IMR-90 (cell line): ENCODE data around the gene HMGXB3. TPM values are rescaled to one million over a fixed set of nuclear protein-coding genes. Genes with fewer than 3 reads are reported as not detected.

Experiments
- ATAC-seq: fragments of 200-7000 bp; cut with Tn5 transposase; 2 replicates; pipeline ENCODE4 v1.9.1; 2020; ENCODE audit warnings: low read depth, mild to moderate bottlenecking, moderate library complexity
- BruUV-seq: library from RNA; stranded (reverse); fragments of 400-500 nt; replicated peaks from 2 replicates; lab custom pipeline; 2021; lab: Mats Ljungman, UMichigan
- CTCF ChIA-PET: fragments of 300-600 bp; formaldehyde crosslinking; extraction: SDS; loops from one replicate; lab custom pipeline; 2021; ENCODE audit warnings: antibody characterized with exemption; lab: Yijun Ruan, JAX
- POLR2A ChIA-PET: fragments of 300-600 bp; sonication (Branson Sonifier 250); formaldehyde crosslinking; loops from one replicate; lab custom pipeline; 2022; ENCODE audit warnings: antibody characterized with exemption; ENCODE audit not compliant: unreplicated experiment; lab: Charles Lee
- DNase-seq: peaks from one replicate; pipeline ENCODE4 v3.0.0; 2013
- H2AFZ ChIP-seq: replicated peaks from 2 replicates; pipeline ENCODE3; 2013; ENCODE audit warnings: low read length, mild to moderate bottlenecking; ENCODE audit not compliant: poor library complexity
- H2AK5ac ChIP-seq: 2 replicates; pipeline ENCODE4 v1.6.1; 2013; ENCODE audit warnings: low read depth, low read length, inconsistent platforms
- H2AK9ac ChIP-seq: replicated peaks from 2 replicates; pipeline ENCODE3; 2013; ENCODE audit warnings: mild to moderate bottlenecking, low read depth, low read length, moderate library complexity; ENCODE audit not compliant: poor library complexity
- H2BK120ac ChIP-seq: 2 replicates; pipeline ENCODE4 v1.6.1; 2013; ENCODE audit warnings: low read depth, low read length, inconsistent platforms
- H2BK15ac ChIP-seq: 3 replicates; pipeline ENCODE4 v1.6.1; 2013; ENCODE audit warnings: low read depth, low read length, inconsistent platforms
- H2BK20ac ChIP-seq: 2 replicates; pipeline ENCODE4 v1.6.1; 2013; ENCODE audit warnings: low read depth, mild to moderate bottlenecking, inconsistent platforms, low read length, moderate library complexity
- H2BK5ac ChIP-seq: 2 replicates; pipeline ENCODE4 v1.6.1; 2013; ENCODE audit warnings: mild to moderate bottlenecking, low read depth, low read length, inconsistent platforms; ENCODE audit not compliant: poor library complexity, severe bottlenecking
- H3K14ac ChIP-seq: replicated peaks from 2 replicates; pipeline ENCODE4 v1.6.1; 2013; ENCODE audit warnings: low read depth, low read length, inconsistent platforms
- H3K18ac ChIP-seq: 2 replicates; pipeline ENCODE4 v1.6.1; 2013; ENCODE audit warnings: low read depth, low read length, control low read depth
- H3K23ac ChIP-seq: 2 replicates; pipeline ENCODE4 v1.6.1; 2013; ENCODE audit warnings: low read depth, low read length, inconsistent platforms
- H3K27ac ChIP-seq: 2 replicates; pipeline ENCODE4 v1.5.1; 2013; ENCODE audit warnings: mild to moderate bottlenecking, control low read depth, low read length; ENCODE audit not compliant: insufficient read depth
- H3K27me3 ChIP-seq: 2 replicates; pipeline ENCODE4 v1.6.1; 2013; ENCODE audit warnings: low read length; ENCODE audit not compliant: control insufficient read depth, insufficient read depth
- H3K36me3 ChIP-seq: 2 replicates; pipeline ENCODE4 v1.6.1; 2013; ENCODE audit warnings: low read length, mixed read lengths; ENCODE audit not compliant: control insufficient read depth, insufficient read depth
- H3K4ac ChIP-seq: 2 replicates; pipeline ENCODE4 v1.6.1; 2013; ENCODE audit warnings: low read depth, low read length, inconsistent platforms
- H3K4me1 ChIP-seq: 2 replicates; pipeline ENCODE4 v1.6.1; 2013; ENCODE audit warnings: low read length, mixed read lengths; ENCODE audit not compliant: control insufficient read depth, insufficient read depth
- H3K4me2 ChIP-seq: 2 replicates; pipeline ENCODE4 v1.6.1; 2013; ENCODE audit warnings: low read depth, mild to moderate bottlenecking, control low read depth, low read length, moderate library complexity
- H3K4me3 ChIP-seq: 2 replicates; pipeline ENCODE4 v1.5.1; 2013; ENCODE audit warnings: low read depth, mild to moderate bottlenecking, control low read depth, low read length, moderate library complexity; ENCODE audit not compliant: insufficient read depth
- H3K56ac ChIP-seq: 2 replicates; pipeline ENCODE4 v1.6.1; 2013; ENCODE audit warnings: low read length, inconsistent platforms; ENCODE audit not compliant: insufficient read depth; ENCODE audit errors: extremely low read depth
- H3K79me1 ChIP-seq, 2 experiments: 2 replicates each; pipeline ENCODE4 v1.6.1; 2013; ENCODE audit warnings: low read length in 2 of 2, inconsistent platforms in 1 of 2, low read depth in 1 of 2
- H3K9ac ChIP-seq: 2 replicates; pipeline ENCODE4 v1.6.1; 2013; ENCODE audit warnings: low read depth, low read length, control low read depth
- H3K9me1 ChIP-seq: 2 replicates; pipeline ENCODE4 v1.6.1; 2013; ENCODE audit warnings: low read length, inconsistent platforms; ENCODE audit not compliant: insufficient read depth
- H3K9me3 ChIP-seq: 2 replicates; pipeline ENCODE4 v1.6.1; 2013; ENCODE audit warnings: low read length; ENCODE audit not compliant: control insufficient read depth, insufficient read depth
- H4K20me1 ChIP-seq: 2 replicates; pipeline ENCODE4 v1.6.1; 2013; ENCODE audit warnings: low read length, inconsistent platforms; ENCODE audit not compliant: insufficient read depth
- H4K5ac ChIP-seq: 2 replicates; pipeline ENCODE4 v1.6.1; 2013; ENCODE audit warnings: mild to moderate bottlenecking, low read depth, low read length, control low read depth
- H4K8ac ChIP-seq, 2 experiments: 2 replicates each; pipeline ENCODE4 v1.6.1; 2013; ENCODE audit warnings: low read depth in 2 of 2, low read length in 2 of 2, control low read depth in 1 of 2, inconsistent platforms in 1 of 2
- H4K91ac ChIP-seq: 2 replicates; pipeline ENCODE4 v1.6.1; 2013; ENCODE audit warnings: low read depth, low read length, inconsistent platforms; ENCODE audit not compliant: insufficient read depth
- BHLHE40 ChIP-seq: fragments of 150-350 bp; IDR thresholded peaks from 2 replicates; pipeline ENCODE4 v1.6.1; 2016; ENCODE audit warnings: mild to moderate bottlenecking, low read depth, low read length
- CEBPB ChIP-seq: IDR thresholded peaks from 2 replicates; pipeline ENCODE4 v1.6.1; 2012; ENCODE audit warnings: low read depth, low read length, improper control_type of control experiment
- FOS ChIP-seq: fragments of 150-350 bp; IDR thresholded peaks from 2 replicates; pipeline ENCODE4 v1.6.1; 2016; ENCODE audit warnings: low read depth, low read length
- MAFK ChIP-seq: IDR thresholded peaks from 2 replicates; pipeline ENCODE4 v1.6.1; 2012; ENCODE audit warnings: low read depth, low read length, improper control_type of control experiment
- MAZ ChIP-seq: IDR thresholded peaks from 2 replicates; pipeline ENCODE4 v1.6.1; 2012; ENCODE audit warnings: low read depth, mild to moderate bottlenecking, low read length, improper control_type of control experiment, moderate library complexity, borderline replicate concordance
- MXI1 ChIP-seq: IDR thresholded peaks from 2 replicates; pipeline ENCODE4 v1.6.1; 2012; ENCODE audit warnings: low read depth, mild to moderate bottlenecking, low read length, moderate library complexity, borderline replicate concordance
- NFE2L2 ChIP-seq: fragments of 150-350 bp; IDR thresholded peaks from 2 replicates; pipeline ENCODE4 v1.6.1; 2016; ENCODE audit warnings: low read depth, mild to moderate bottlenecking, low read length
- POLR2A ChIP-seq: IDR thresholded peaks from 2 replicates; pipeline ENCODE4 v1.6.1; 2012; ENCODE audit warnings: mild to moderate bottlenecking, low read depth, low read length
- RAD21 ChIP-seq: IDR thresholded peaks from 2 replicates; pipeline ENCODE4 v1.6.1; 2012; ENCODE audit warnings: low read length, improper control_type of control experiment
- RFX5 ChIP-seq: IDR thresholded peaks from 2 replicates; pipeline ENCODE4 v1.8.0; 2012; ENCODE audit warnings: low read depth, mild to moderate bottlenecking, low read length, moderate library complexity
- SMC3 ChIP-seq: fragments of 150-350 bp; IDR thresholded peaks from 2 replicates; pipeline ENCODE4 v1.6.1; 2016; ENCODE audit warnings: low read depth, mild to moderate bottlenecking, antibody characterized with exemption, low read length, moderate library complexity
- WGBS, 2 experiments: methylation state at CpG; one replicate each; pipeline versions ENCODE4 v1.1.5 to v1.1.7; 2013; ENCODE audit warnings: missing lambda C conversion rate in 2 of 2; ENCODE audit not compliant: insufficient read length in 1 of 2; ENCODE audit errors: extremely low coverage in 2 of 2; 5-methylcytosine and 5-hydroxymethylcytosine counted together
- dilution Hi-C: fragments of 300-500 bp; cut with HindIII; formaldehyde crosslinking; loops from one replicate; pipeline ENCODE4 v1.14.3; 2018; ENCODE audit warnings: low sequenced_read_pairs; ENCODE audit not compliant: unreplicated experiment
- in situ Hi-C: fragments of 300-500 bp; cut with MboI; formaldehyde crosslinking; loops from 3 replicates; pipeline ENCODE4 v1.14.3; 2019; ENCODE audit warnings: low sequenced_read_pairs, inconsistent platforms, mixed read lengths
- intact Hi-C: fragments of 100-400 bp; cut with micrococcal nuclease; formaldehyde crosslinking; loops from 2 replicates; pipeline ENCODE4 v1.10.0; 2022
- polyA plus RNA-seq, 3 experiments: library from polyadenylated mRNA; depleted of rRNA; stranded (reverse); fragments of >200 nt; gene quantifications; 2 replicates each; pipeline ENCODE4 v1.2.3, GENCODE V29; 2012; ENCODE audit warnings: low replicate concordance in 1 of 3
- total RNA-seq: library from RNA; depleted of rRNA; stranded (reverse); fragments of >200 nt; gene quantifications from 2 replicates; pipeline ENCODE4 v1.2.3, GENCODE V29; 2012
- TF ChIP-seq, protein P1 (sequence below): fragments of 150-350 bp; IDR thresholded peaks from 2 replicates; pipeline ENCODE4 v1.6.1; 2017; ENCODE audit warnings: mild to moderate bottlenecking, antibody characterized with exemption, low read length, low read depth
- TF ChIP-seq, protein P2 (sequence below): conservative IDR thresholded peaks from 2 replicates; pipeline ENCODE4 v1.5.1; 2012; ENCODE audit warnings: mild to moderate bottlenecking, low read depth, low read length, improper control_type of control experiment

The HMGXB3 gene
- total and polyA plus RNA-seq, 2 of the 4 experiments (the other 2 are of a cell fraction): 27.6 to 30.6 TPM

DNA sequence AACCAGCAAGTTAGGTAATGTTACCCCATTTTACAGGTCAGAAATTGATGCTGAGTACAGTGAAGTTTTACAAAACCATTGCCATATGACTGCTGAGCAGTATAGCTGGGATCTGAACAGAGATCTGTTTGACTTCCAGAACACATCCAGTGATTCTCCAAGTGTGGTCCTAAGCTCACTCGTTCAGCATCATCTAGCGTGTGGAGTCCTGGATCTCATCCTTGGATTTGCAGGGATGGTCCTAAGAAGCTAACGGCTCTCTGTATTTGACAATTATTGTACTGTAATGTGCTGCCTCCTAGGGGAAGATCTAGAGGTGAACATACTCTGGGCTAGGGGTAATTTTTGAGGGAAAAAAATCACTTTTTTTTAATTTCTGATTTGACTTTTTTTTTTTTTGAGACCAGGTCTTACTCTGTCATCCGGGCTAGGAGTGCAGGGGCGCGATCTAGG is 38.6 kb upstream of the HMGXB3 start:
- CTCF ChIA-PET: interaction anchor here (0.6 to 2.7 kb wide), 15 partner anchors 9 to 131 kb away, joined by 3 to 23 read pairs (median 4); partner anchors contain the start of gene PDE6A
- intact Hi-C loops: loop anchor here (1.0 to 5.0 kb wide), 4 partner anchors 28 to 326 kb away; no protein-coding TSS in a partner anchor
- Histone ChIP-seq H3K14ac (no peak overlapping the region), H2BK15ac (no peak overlapping the region), H3K9me1 (peaks cover 7% of the 10 kb centered on the region), H4K5ac (no peak overlapping the region), H3K27ac (no peak overlapping the region), H3K23ac (peak overlapping the region; percentile 60), H4K8ac (no peak overlapping the region), H3K4ac (no peak overlapping the region), H2AFZ (peak overlapping the region; percentile 67), H3K4me2 (no peak overlapping the region), H2BK5ac (no peak overlapping the region), H2BK120ac (no peak overlapping the region), H2BK20ac (no peak overlapping the region), H3K4me1 (peaks cover 6% of the 10 kb centered on the region), H3K79me1 (peaks cover 0 to 14% of the 10 kb centered on the region in 2 experiments; a peak in 3 of 4 replicates), H2AK9ac (peak overlapping the region; percentile 30), H3K4me3 (no peak overlapping the region), H3K36me3 (no peaks in the 10 kb centered on the region), H3K9me3 (no peaks in the 10 kb centered on the region), H4K20me1 (no peaks in the 10 kb centered on the region), H3K56ac (no peak overlapping the region), H4K91ac (no peak overlapping the region), H3K27me3 (no peaks in the 10 kb centered on the region), H2AK5ac (peak overlapping the region; percentile 8; the same call in 1 of the 2 replicates), H3K9ac (no peak overlapping the region), H3K18ac (no peak overlapping the region)
- ATAC-seq (no peak), DNase-seq (peak; percentile 68)
- TF ChIP-seq, protein P1, sequence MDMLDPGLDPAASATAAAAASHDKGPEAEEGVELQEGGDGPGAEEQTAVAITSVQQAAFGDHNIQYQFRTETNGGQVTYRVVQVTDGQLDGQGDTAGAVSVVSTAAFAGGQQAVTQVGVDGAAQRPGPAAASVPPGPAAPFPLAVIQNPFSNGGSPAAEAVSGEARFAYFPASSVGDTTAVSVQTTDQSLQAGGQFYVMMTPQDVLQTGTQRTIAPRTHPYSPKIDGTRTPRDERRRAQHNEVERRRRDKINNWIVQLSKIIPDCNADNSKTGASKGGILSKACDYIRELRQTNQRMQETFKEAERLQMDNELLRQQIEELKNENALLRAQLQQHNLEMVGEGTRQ: no peak
- no peak for TF ChIP-seq BHLHE40
- TF ChIP-seq POLR2A: no peak
- TF ChIP-seq CEBPB: no peak
- peak; percentile 75 for TF ChIP-seq RAD21
- no peak for TF ChIP-seq FOS
- TF ChIP-seq NFE2L2: no peak
- TF ChIP-seq SMC3: peak; percentile 69
- TF ChIP-seq, protein P2, sequence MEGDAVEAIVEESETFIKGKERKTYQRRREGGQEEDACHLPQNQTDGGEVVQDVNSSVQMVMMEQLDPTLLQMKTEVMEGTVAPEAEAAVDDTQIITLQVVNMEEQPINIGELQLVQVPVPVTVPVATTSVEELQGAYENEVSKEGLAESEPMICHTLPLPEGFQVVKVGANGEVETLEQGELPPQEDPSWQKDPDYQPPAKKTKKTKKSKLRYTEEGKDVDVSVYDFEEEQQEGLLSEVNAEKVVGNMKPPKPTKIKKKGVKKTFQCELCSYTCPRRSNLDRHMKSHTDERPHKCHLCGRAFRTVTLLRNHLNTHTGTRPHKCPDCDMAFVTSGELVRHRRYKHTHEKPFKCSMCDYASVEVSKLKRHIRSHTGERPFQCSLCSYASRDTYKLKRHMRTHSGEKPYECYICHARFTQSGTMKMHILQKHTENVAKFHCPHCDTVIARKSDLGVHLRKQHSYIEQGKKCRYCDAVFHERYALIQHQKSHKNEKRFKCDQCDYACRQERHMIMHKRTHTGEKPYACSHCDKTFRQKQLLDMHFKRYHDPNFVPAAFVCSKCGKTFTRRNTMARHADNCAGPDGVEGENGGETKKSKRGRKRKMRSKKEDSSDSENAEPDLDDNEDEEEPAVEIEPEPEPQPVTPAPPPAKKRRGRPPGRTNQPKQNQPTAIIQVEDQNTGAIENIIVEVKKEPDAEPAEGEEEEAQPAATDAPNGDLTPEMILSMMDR: peak; percentile 76
- TF ChIP-seq RFX5: no peak
- 0 out of 2 replicates have a peak, but pooled peaks have one; percentile 14 for TF ChIP-seq MAZ
- TF ChIP-seq MAFK: no peak
- TF ChIP-seq MXI1: no peak
- in situ Hi-C loops: no loop called here
- POLR2A ChIA-PET: no interaction called here
- 67% methylated on average over 3 of the region's 6 CpGs; no CpG with 5 or more reads in 1 of the 2 experiments for WGBS, 2 experiments
- dilution Hi-C loops: no loop called here
- no TSS peak for BruUV-seq
